Stimulated activated effector memory CD8-positive, alpha-beta T cell treated with anti-CD3 and anti-CD28 coated beads, Interleukin-12 subunit alpha, Interleukin-12 subunit beta, amount 100 ng/mL, for 72 hours (primary cell): ENCODE results near the gene S100Z.
"Not testable (repeated sequence)": the region's sequence is repeated elsewhere in the genome, so short reads cannot be mapped to it uniquely, and the experiment has no call there.

Source experiments
- ATAC-seq: fragments of 150-1000 bp; cut with Tn5 transposase; 2 replicates; pipeline ENCODE4 v1.10.0; 2021
- DNase-seq, 2 donors: peaks; one replicate each; pipeline ENCODE4 v3.0.0; 2021 to 2022; ENCODE audit warnings: low spot score in 2 of 2
- H3K27ac Mint-ChIP-seq: one replicate; pipeline ENCODE4 v1.8.0; 2022; ENCODE audit warnings: mild to moderate bottlenecking, mixed read lengths
- H3K36me3 Mint-ChIP-seq: one replicate; pipeline ENCODE4 v1.8.0; 2022; ENCODE audit warnings: mild to moderate bottlenecking, mixed read lengths
- H3K4me1 Mint-ChIP-seq: one replicate; pipeline ENCODE4 v1.8.0; 2022; ENCODE audit warnings: mixed read lengths
- H3K4me3 Mint-ChIP-seq: one replicate; pipeline ENCODE4 v1.8.0; 2022; ENCODE audit warnings: mild to moderate bottlenecking, mixed read lengths
- H3K9me3 Mint-ChIP-seq: one replicate; pipeline ENCODE4 v1.8.0; 2022; ENCODE audit warnings: mixed read lengths

Gene S100Z

DNA sequence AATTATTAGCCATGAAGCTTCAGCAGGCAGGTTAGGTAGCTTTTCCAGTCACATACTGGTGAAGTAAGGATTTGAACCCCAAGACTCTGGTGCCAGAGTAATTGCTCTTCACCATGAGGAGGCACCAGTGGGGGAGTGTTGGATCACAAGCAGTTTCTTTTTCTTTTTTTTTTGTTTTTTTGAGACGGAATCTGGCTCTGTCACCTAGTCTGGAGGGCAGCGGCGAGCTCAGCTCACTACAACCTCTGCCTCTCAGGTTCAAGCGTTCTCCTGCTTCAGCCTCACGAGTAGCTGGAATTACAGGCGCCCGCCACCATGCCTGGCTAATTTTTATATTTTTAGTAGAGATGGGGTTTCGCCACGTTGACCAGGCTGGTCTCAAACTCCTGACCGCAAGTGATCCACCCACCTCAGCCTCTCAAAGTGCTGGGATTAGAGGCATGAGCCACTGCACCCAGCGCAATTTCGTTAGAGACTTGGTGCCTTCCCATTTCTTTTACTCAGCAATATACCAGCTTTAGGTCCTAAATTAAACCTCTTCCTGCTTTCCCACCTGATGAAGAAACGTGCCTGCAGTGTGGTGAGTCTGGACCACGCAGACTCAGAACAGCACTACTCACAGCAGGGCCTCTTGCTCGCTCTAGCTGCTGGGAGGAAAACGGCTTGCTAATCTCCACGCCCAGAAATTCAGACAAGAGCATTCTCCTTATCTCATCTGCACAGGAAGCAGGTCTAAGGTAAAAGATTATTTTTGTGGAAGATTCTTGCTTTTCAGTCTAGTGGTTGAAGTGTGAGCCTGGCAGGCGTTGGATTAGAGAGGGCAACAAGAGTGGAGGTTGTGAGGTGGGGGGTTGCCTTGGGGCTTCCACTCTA is at the start of gene S100Z:
Gene S100Z (plus strand): TSS at position 596 of the 873 bp plus-strand sequence. CDS start 25,346 bp downstream, outside the sequence.
- peaks cover 18% of the 10 kb centered on the region for H3K4me1 Mint-ChIP-seq
- no peaks in the 10 kb centered on the region for H3K9me3 Mint-ChIP-seq
- no peaks in the 10 kb centered on the region for H3K36me3 Mint-ChIP-seq
- no peak within 1 kb of the TSS for H3K4me3 Mint-ChIP-seq
- peak; percentile 76 for ATAC-seq
- no peak for DNase-seq
- peak within 1 kb of the TSS; percentile 9 for H3K27ac Mint-ChIP-seq

DNA sequence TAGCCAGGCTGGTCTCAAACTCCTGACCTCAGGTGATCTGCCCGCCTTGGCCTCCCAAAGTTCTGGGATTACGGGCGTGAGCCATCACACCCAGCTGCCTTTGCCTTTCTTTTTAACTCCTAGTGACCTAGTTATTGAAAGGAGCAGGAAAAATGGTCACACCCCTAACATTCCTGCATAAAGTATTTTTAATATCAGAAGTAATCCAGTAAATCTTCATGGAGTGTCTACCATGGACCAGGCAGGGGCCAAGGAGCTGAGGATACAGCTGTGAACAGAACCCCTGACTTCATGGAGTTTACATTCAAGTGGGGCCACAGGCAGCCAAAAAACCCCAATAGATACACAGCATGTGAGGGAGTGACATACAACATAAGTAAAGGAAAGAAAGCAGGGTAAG is 49.2 kb upstream of the S100Z start:
- no peak overlapping the region for H3K4me3 Mint-ChIP-seq
- no peaks in the 10 kb centered on the region for H3K9me3 Mint-ChIP-seq
- no peak overlapping the region for H3K27ac Mint-ChIP-seq
- no peaks in the 10 kb centered on the region for H3K4me1 Mint-ChIP-seq
- ATAC-seq = no peak
- DNase-seq = no peak
- H3K36me3 Mint-ChIP-seq = no peaks in the 10 kb centered on the region

DNA sequence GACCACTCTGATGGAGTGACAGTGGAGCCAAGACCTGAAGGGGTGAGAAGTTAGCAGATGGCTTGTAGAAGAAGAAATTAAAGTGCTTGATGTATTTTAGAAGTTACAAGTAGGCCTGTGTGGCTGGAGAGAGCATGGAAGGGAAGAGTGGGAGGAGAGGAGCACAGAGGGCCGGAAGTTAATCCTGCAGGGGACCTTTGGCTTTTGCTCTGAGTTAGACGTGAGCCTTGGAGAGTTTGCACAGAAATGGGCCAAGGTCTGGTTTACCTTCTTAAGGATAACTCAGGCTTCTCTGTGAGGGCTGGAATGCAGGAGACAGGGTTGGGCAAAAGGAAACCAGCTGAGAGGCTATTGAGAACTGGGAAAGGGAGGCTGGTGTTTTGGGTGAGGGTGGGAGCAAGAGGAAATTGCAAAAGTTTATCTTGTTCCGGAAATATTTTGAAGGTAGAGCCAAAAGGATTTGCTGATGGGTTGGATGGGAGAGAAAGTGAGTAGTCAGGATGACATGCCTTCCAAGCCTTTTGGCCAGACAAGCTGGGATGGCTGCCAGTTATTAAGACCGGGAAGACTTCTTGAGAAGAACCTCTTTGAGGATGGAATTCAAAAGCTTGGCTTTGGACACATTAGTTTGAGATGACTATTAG is 48.5 kb upstream of the S100Z start:
- ATAC-seq (no peak), DNase-seq (no peak)
- Mint-ChIP-seq H3K9me3 (no peaks in the 10 kb centered on the region), H3K4me1 (no peaks in the 10 kb centered on the region), H3K4me3 (no peak overlapping the region), H3K27ac (no peak overlapping the region), H3K36me3 (no peaks in the 10 kb centered on the region)

DNA sequence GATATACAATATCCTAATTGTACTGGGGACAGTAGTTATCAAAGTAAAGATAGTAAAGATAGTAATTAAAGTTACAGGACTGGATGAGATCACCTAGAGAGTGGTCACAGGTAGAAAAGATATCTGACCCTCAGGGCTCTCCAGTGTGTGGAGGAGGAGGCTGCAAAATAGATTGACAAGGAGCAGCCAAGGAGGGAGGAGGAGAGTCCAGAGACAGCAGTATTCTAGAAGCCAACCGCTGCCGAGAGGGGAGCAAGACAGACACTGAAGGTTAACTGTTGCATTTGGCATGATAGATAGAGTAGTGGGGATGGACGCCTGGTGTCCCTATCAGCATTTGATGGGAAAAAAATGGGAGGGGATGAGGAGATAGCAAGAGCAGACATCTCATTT is 48.0 kb upstream of the S100Z start:
- H3K4me1 Mint-ChIP-seq = no peaks in the 10 kb centered on the region
- no peaks in the 10 kb centered on the region for H3K36me3 Mint-ChIP-seq
- no peak overlapping the region for H3K27ac Mint-ChIP-seq
- no peak for ATAC-seq
- DNase-seq = no peak
- H3K9me3 Mint-ChIP-seq = no peaks in the 10 kb centered on the region
- H3K4me3 Mint-ChIP-seq = no peak overlapping the region

DNA sequence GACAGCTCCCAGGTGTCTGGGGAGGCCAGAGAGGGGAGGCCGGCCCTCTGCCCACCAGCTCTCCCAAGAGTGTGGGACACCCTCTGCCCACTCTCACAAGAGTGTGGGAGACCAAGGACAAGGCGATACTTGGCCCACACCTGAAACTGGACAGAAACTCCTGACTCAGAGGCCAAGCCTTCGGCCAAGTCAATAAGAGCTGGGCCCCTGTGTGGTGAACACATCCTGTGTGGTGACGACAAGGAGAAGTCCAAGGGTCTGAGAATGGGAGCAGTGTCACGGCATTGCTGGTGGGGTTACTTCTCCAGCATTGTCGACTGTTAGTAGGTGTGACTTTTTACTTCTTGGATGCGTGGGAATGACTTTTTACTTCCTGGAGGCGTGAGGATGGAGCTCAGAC is 45.5 kb upstream of the S100Z start:
- ATAC-seq (no peak), DNase-seq (no peak)
- Mint-ChIP-seq H3K27ac (no peak overlapping the region), H3K36me3 (no peaks in the 10 kb centered on the region), H3K9me3 (no peaks in the 10 kb centered on the region), H3K4me3 (no peak overlapping the region), H3K4me1 (no peaks in the 10 kb centered on the region)

DNA sequence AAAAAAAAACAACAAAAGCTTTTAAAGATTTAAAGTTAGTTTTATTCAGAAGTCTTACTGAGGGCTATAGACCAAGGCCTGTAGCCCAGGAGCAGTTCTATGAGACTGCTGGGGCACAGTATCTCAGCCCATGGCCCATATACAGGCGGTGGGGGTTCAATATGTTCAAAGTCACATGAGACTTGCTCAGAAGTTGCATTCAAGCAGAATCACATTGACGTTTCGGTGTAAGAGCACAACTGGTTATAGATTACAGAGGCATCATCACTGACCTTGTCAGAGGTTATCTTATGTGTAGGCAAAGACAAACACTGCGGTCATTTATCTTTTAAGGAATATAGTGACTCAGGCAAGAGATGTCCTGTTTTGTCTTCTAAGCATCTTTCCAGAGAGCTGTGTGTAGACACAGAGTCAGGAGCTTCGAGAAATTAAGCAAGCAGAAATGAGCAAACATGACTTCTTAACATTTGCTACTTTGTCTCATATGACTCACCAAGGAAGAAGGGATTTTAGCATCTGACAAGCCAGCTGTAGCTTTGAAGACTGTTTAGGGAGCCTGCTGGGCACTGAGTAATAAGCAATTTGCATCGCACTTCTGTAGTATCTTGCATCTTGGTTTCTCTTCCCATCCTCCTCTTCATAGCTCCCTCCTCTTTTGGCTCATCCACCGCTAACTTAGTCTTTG is 43.9 kb upstream of the S100Z start:
- Mint-ChIP-seq H3K36me3 (no peaks in the 10 kb centered on the region), H3K27ac (no peak overlapping the region), H3K4me1 (no peaks in the 10 kb centered on the region), H3K9me3 (no peaks in the 10 kb centered on the region), H3K4me3 (no peak overlapping the region)
- peak; percentile 65 for ATAC-seq
- DNase-seq = no peak

DNA sequence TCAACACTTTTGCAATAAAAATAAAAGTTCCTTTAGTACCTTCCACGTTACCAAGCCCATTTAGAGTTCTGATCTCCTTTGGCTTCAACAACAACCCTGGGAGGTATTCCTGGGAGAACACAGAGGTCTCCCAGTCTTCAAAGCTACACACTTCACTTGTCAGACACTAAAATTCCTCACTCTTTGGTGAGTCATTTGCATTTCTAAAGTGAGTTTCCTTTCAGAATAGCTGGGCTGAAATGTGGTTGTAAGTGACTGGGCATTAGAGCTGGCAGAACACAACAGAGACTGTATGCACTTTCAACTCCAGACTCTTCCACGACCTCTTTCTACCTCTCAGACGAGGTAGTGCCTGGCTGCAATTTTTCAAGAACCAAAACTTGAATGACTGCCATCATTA is 42.5 kb upstream of the S100Z start:
- ATAC-seq (no peak), DNase-seq (no peak)
- H3K27ac Mint-ChIP-seq = no peak overlapping the region
- H3K4me3 Mint-ChIP-seq = no peak overlapping the region
- H3K4me1 Mint-ChIP-seq = no peaks in the 10 kb centered on the region
- H3K36me3 Mint-ChIP-seq = no peaks in the 10 kb centered on the region
- no peaks in the 10 kb centered on the region for H3K9me3 Mint-ChIP-seq

DNA sequence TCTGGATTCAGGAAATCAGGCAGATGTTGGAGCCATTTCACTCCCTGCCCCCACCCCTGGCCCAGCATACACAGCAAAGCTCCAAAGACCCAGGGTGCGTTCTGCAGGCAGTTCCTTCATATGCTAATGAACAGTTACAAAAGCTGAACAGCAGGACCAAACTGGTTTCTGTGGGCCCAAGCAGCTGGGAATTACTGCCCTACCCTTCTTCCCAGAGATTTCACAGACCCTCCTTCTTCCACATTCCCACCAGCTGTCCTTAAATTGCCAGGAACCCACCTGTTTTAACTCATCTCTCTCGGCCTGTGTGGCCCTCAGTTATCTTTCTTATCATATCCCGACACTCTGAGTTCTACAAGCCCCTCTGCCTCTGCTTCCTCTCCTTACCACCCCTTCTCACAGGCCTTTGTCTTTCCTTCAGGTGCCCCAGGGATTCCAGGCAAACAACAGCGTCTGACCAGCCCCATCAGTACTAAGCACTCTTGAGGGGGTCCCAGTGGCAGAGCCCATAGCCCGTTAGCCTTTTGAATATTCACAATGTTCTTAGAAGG is 41.6 kb upstream of the S100Z start:
- DNase-seq = no peak
- Mint-ChIP-seq H3K9me3 (no peaks in the 10 kb centered on the region), H3K4me3 (no peak overlapping the region), H3K36me3 (no peaks in the 10 kb centered on the region), H3K4me1 (no peaks in the 10 kb centered on the region), H3K27ac (no peak overlapping the region)
- ATAC-seq = no peak

DNA sequence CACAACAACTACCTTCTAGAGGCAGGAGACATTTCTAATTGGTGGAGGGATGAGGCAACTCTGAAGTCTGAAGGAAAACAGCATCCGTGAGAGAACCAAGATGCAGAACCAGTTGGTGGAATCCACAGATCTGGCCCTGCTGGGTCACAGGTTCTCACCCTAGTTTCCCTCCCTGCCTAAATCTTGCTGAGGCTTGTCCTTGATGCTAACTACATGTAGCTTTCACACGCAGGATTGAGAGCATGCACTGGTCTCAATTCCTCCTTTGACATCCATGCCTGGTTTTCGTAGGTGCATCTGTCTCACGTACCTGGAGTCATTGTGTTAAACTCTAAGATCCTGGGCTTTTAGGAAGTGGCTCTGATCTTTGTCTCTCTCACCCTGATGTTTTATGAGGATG is 40.7 kb upstream of the S100Z start:
- no peaks in the 10 kb centered on the region for H3K9me3 Mint-ChIP-seq
- H3K36me3 Mint-ChIP-seq = no peaks in the 10 kb centered on the region
- no peak for DNase-seq
- H3K4me1 Mint-ChIP-seq = no peaks in the 10 kb centered on the region
- no peak overlapping the region for H3K4me3 Mint-ChIP-seq
- H3K27ac Mint-ChIP-seq = no peak overlapping the region
- ATAC-seq = no peak

DNA sequence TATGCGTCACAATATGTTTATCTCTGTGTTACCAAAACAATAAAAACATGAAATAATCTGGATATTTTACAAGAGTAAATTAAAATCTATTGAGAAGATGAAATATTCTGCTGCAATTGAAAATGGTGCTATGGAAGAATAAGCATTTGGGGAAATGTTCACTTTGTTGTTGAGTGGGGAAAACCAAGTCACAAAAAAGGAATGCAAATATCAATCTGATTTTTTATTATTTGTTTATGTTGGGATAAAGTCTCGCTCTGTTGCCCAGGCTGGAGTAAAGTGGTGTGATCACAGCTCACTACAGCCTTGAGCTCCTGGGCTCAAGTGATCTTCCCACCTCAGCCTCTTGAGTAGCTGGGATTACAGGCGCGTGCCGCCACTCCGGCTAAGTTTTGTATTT is 39.6 kb upstream of the S100Z start:
- no peak for DNase-seq
- Mint-ChIP-seq H3K9me3 (no peaks in the 10 kb centered on the region), H3K4me1 (no peaks in the 10 kb centered on the region), H3K36me3 (no peaks in the 10 kb centered on the region), H3K27ac (no peak overlapping the region), H3K4me3 (no peak overlapping the region)
- ATAC-seq = no peak

DNA sequence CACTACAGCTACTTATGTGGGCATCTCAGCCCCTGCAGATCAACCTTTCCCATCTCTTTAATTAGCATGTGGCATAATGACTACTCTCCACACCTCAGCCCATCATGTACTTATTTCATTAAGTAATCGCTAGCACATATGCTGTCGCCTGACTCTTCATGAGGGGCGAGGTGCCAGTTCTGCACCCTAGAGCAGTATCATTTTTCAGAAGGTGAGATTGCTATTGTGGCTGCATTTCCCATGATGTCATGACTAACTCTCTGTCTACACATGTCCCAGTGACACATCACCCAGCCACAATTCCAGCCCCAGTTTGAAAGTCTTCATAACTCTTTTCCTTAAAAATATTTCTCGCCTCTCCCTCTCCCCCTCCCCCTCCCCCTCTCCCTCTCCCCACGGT is 38.6 kb upstream of the S100Z start:
- no peak for ATAC-seq
- Mint-ChIP-seq H3K27ac (no peak overlapping the region), H3K36me3 (no peaks in the 10 kb centered on the region), H3K9me3 (no peaks in the 10 kb centered on the region), H3K4me1 (no peaks in the 10 kb centered on the region), H3K4me3 (no peak overlapping the region)
- DNase-seq = no peak

DNA sequence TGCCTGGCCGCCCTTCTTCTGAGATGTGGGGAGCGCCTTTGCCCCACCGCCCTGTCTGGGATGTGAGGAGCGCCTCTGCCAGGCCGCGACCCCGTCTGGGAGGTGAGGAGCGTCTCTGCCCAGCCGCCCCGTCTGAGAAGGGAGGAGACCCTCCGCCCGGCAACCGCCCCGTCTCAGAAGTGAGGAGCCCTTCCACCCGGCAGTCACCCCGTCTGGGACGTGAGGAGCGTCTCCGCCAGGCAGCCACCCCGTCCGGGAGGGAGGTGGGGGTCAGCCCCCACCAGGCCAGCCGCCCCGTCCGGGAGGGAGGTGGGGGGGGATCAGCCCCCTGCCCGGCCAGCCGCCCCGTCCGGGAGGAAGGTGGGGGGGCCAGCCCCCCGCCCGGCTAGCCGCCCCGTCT is 37.6 kb upstream of the S100Z start:
- H3K36me3 Mint-ChIP-seq, H3K27ac Mint-ChIP-seq, H3K9me3 Mint-ChIP-seq, H3K4me3 Mint-ChIP-seq, DNase-seq, ATAC-seq, H3K4me1 Mint-ChIP-seq: not testable (repeated sequence)

DNA sequence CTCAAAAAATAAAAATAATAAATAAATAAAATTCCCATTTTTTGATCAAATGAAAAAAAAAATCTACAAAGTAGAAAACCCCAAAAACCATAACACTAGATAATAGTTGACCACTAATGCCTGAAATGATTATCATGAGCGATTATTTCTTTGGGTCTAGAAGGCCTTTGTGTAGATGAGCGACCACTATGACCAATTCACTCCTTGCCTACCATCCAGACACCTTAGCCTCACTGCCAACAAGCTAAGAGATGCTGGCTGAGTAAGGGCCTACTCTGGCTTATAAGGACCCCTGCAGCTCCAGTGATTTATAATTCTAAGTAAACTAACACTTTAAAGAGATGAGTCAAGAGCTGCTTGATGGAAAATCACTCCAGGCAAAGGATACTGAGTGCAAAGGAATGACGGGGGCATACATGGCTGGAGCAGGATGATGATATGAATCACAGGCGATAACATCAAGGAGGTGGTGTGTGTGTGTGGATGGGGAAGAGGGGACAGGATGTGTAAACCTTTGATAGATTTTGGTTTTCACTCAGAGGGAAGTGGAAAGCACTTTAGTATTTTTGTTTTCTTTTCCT is 35.7 kb upstream of the S100Z start:
- ATAC-seq = no peak
- H3K36me3 Mint-ChIP-seq = no peaks in the 10 kb centered on the region
- H3K9me3 Mint-ChIP-seq = no peaks in the 10 kb centered on the region
- DNase-seq = no peak
- peaks cover 5% of the 10 kb centered on the region for H3K4me1 Mint-ChIP-seq
- H3K27ac Mint-ChIP-seq = no peak overlapping the region
- H3K4me3 Mint-ChIP-seq = no peak overlapping the region

DNA sequence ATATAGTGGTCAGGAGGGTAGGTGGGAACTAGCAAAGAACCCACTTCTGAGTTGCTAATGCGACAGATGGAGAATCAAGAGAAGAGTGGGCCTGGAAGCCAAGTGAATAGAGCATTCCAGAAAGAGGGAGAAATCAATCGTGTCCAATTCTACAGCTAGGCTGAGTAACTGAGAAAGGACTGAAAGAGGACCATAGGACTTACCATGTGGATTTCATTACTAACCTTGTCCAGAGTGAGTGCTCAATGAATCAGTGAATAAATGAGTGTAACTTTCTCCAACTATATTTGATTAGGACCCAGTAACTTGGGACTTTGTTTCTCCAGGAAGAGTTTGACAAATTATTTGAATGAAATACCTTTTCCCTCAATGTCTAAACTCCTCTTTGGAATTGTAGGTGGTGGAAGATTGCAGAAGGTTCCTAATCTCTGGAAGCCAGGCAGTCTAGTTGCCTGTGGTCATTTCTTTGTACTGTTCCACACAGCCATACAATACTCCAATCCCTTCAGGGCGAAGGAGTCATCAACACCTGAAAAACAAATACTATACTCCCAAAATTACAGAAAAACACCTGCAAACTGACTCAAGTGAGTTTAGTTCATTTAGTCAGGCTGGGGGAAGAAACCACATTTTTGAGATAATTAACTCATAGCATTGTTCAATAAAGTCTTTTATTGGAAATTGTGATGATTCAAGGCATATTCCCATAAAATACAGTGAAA is 33.5 kb upstream of the S100Z start:
- ATAC-seq (no peak), DNase-seq (no peak)
- peaks cover 5% of the 10 kb centered on the region for H3K4me1 Mint-ChIP-seq
- no peak overlapping the region for H3K27ac Mint-ChIP-seq
- H3K9me3 Mint-ChIP-seq = no peaks in the 10 kb centered on the region
- no peak overlapping the region for H3K4me3 Mint-ChIP-seq
- H3K36me3 Mint-ChIP-seq = no peaks in the 10 kb centered on the region
